Measurements from ENCODE around the gene PDE12. TPM values are rescaled to one million over a fixed set of nuclear protein-coding genes. Genes with fewer than 3 reads are reported as not detected.

Gene PDE12
- polyA plus RNA-seq, 4 donors = 4.0 to 12.5 (median 5.5) TPM

- Histone ChIP-seq H3K27ac (ENCODE audit: low read depth in 1 of 3, low read length in 2 of 3) (no peak overlapping the region), H3K9me3 (ENCODE audit: control insufficient read depth in 2 of 2, insufficient read depth in 1 of 2, low read depth in 1 of 2, low read length in 1 of 2) (peaks cover 0 to 7% of the 10 kb centered on the region in 2 donors), H3K4me1 (ENCODE audit: control insufficient read depth in 3 of 3, insufficient read depth in 2 of 3, low read depth in 1 of 3, low read length in 2 of 3) (no peaks in the 10 kb centered on the region), H3K36me3 (ENCODE audit: control insufficient read depth in 3 of 3, insufficient read depth in 2 of 3, low read depth in 1 of 3, low read length in 3 of 3) (peaks cover 0 to 3% (median 0%) of the 10 kb centered on the region in 3 donors), H3K4me3 (ENCODE audit: low read depth in 1 of 3, low read length in 3 of 3) (no peak overlapping the region), H3K27me3 (ENCODE audit: control insufficient read depth in 3 of 3, insufficient read depth in 3 of 3, low read length in 3 of 3) (no peaks in the 10 kb centered on the region)
- no peak for FAIRE-seq
- 56 to 93% (median 78%) methylated on average over 3 of the region's 3 CpGs for WGBS, 3 donors
- no peak for DNase-seq
Observed at GRCh38 chr3:57616233-57616632, 60.2 kb downstream of the PDE12 start.

Other genes with a start within 250 kb of the PDE12 start
- gene DNAH12, start 11.9 kb upstream of the PDE12 start, polyA plus RNA-seq = 1 to 10 TPM in 1 of 4 donors, under 1 TPM in 1, not detected in 2; 0.10 to 2.1 TPM
- 100 to 1,000 TPM; 157 to 200 (median 174) TPM for gene ARF4, start 41.1 kb downstream of the PDE12 start, polyA plus RNA-seq
- gene DENND6A, start 136.8 kb downstream of the PDE12 start, polyA plus RNA-seq = 10 to 100 TPM in 1 of 4 donors, 1 to 10 TPM in 3; 6.9 to 17.6 (median 7.8) TPM
- gene SLMAP, start 200.0 kb downstream of the PDE12 start, polyA plus RNA-seq = 10 to 100 TPM; 24.7 to 39.8 (median 32.7) TPM